K562 (cell line): ENCODE results near the gene PHTF2. TPM values are rescaled to one million over a fixed set of nuclear protein-coding genes. Genes with fewer than 3 reads are reported as not detected.

Experiments
- BRD4 ChIP-seq: fragments of 200-600 bp; sonication (generic); IDR thresholded peaks from 2 replicates; pipeline ENCODE4 v1.6.1; 2017; ENCODE audit warnings: inconsistent platforms
- CBFA2T2 ChIP-seq: fragments of 450-650 bp; conservative IDR thresholded peaks from 2 replicates; pipeline ENCODE4 v1.6.1; 2017; ENCODE audit warnings: mild to moderate bottlenecking
- ELF2 ChIP-seq: fragments of 250-450 bp; sonication (Bioruptor Pico); IDR thresholded peaks from 2 replicates; pipeline ENCODE4 v1.5.0; 2021; ENCODE audit warnings: mild to moderate bottlenecking
- ETV6 ChIP-seq, 3 experiments: fragments of 150-350 bp in 1 of 3; sonication (generic) in 1 of 3; formaldehyde crosslinking in 1 of 3; IDR thresholded peaks; 2 replicates each; pipeline versions ENCODE4 v1.6.1 to v1.8.0; 2014 to 2022; ENCODE audit warnings: borderline replicate concordance in 2 of 3, low read depth in 2 of 3, antibody characterized with exemption in 1 of 3, low read length in 1 of 3, mild to moderate bottlenecking in 1 of 3, missing genetic modification reagents in 1 of 3
- FOXJ2 ChIP-seq: fragments of 200-800 bp; sonication (Bioruptor generic); IDR thresholded peaks from 2 replicates; pipeline ENCODE4 v1.6.1; 2016; ENCODE audit warnings: missing genetic modification characterization, missing compliant biosample characterization
- KDM2B ChIP-seq: fragments of 250-450 bp; sonication (Bioruptor Pico); IDR thresholded peaks from 2 replicates; pipeline ENCODE4 v1.8.0; 2021; ENCODE audit warnings: mild to moderate bottlenecking, moderate library complexity
- SNIP1 ChIP-seq: fragments of 450-650 bp; IDR thresholded peaks from 2 replicates; pipeline ENCODE4 v1.7.1; 2017; ENCODE audit warnings: low read depth, mild to moderate bottlenecking
- SREBF1 ChIP-seq: fragments of 150-350 bp; IDR thresholded peaks from 2 replicates; pipeline ENCODE4 v1.6.1; 2014; ENCODE audit warnings: antibody characterized with exemption, low read depth, low read length, borderline replicate concordance
- TOE1 ChIP-seq, 2 experiments: fragments of 450-650 bp in 1 of 2; sonication (generic) in 1 of 2; formaldehyde crosslinking in 1 of 2; IDR thresholded peaks; 2 replicates each; pipeline versions ENCODE4 v1.7.1 to v1.8.0; 2016 to 2022; ENCODE audit warnings: borderline replicate concordance in 2 of 2, mild to moderate bottlenecking in 2 of 2, antibody characterized with exemption in 1 of 2, inconsistent platforms in 1 of 2, low read depth in 1 of 2, missing genetic modification reagents in 1 of 2, moderate library complexity in 1 of 2
- ZNF23 ChIP-seq: fragments of 250-450 bp; sonication (Bioruptor Pico); IDR thresholded peaks from 2 replicates; pipeline ENCODE4 v1.4.0; 2020; ENCODE audit warnings: mild to moderate bottlenecking
- ZNF436 ChIP-seq: fragments of 250-450, 450-650 bp; sonication (Bioruptor Pico); formaldehyde crosslinking; IDR thresholded peaks from 2 replicates; pipeline ENCODE4 v1.7.0; 2020; ENCODE audit warnings: mild to moderate bottlenecking
- ZNF79 ChIP-seq: fragments of 250-450 bp; sonication (Bioruptor Pico); IDR thresholded peaks from 2 replicates; pipeline ENCODE4 v1.4.0; 2020; ENCODE audit warnings: low read depth, mild to moderate bottlenecking, moderate library complexity
- polyA plus RNA-seq, 8 experiments: library from polyadenylated mRNA; depleted of rRNA in 4 of 8; stranded (reverse) in 5 of 8; unstranded in 3 of 8; fragments of >200 nt; fragmentation: Nextera tagmentation in 2 of 8; fragmentation: Illumina TruSeq in 1 of 8; extraction: Ambion mirVana in 2 of 8; extraction: Trizol in 1 of 8; gene quantifications; 2 replicates each; pipeline versions ENCODE4 v1.2.1 to v1.2.3, GENCODE V29; 2011 to 2014; ENCODE audit warnings: inconsistent platforms in 1 of 8, missing spikeins in 1 of 8
- total RNA-seq, 7 experiments: library from RNA; depleted of rRNA in 6 of 7; stranded (reverse); fragments of >200 nt in 6 of 7; fragmentation: Illumina TruSeq in 2 of 7; extraction: Trizol in 2 of 7; gene quantifications; 2 replicates each; pipeline versions ENCODE4 v1.2.1 to v1.2.3, GENCODE V29; 2011 to 2021; ENCODE audit warnings: low replicate concordance in 1 of 7
- TF ChIP-seq, protein P1 (sequence below): fragments of 250-450 bp; sonication (Bioruptor Pico); IDR thresholded peaks from 2 replicates; pipeline ENCODE4 v1.8.0; 2022; ENCODE audit warnings: moderate library complexity, mild to moderate bottlenecking, inconsistent platforms
- TF ChIP-seq, protein P2 (sequence below): fragments of 450-650 bp; formaldehyde crosslinking; IDR thresholded peaks from 2 replicates; pipeline ENCODE4 v1.4.0; 2020; ENCODE audit warnings: mild to moderate bottlenecking, moderate library complexity
- TF ChIP-seq, protein P3 (sequence below): fragments of 450-650 bp; IDR thresholded peaks from 2 replicates; pipeline ENCODE4 v1.7.1; 2018; ENCODE audit warnings: mild to moderate bottlenecking, low read depth; ENCODE audit not compliant: partially characterized antibody
- TF ChIP-seq, protein P4 (sequence below): fragments of 450-650 bp; IDR thresholded peaks from 2 replicates; pipeline ENCODE4 v1.6.1; 2016; ENCODE audit warnings: antibody characterized with exemption
- TF ChIP-seq, protein P5 (sequence below): conservative IDR thresholded peaks from 2 replicates; pipeline ENCODE4 v1.6.1; 2011; ENCODE audit warnings: low read depth, mild to moderate bottlenecking, low read length; ENCODE audit not compliant: control insufficient read depth

Gene PHTF2
- total and polyA plus RNA-seq, 9 of the 15 experiments (the other 6 are each of a cell fraction or from before 2014, with no cell fraction given), result 17.9 to 43.6 (median 25.4) TPM

DNA sequence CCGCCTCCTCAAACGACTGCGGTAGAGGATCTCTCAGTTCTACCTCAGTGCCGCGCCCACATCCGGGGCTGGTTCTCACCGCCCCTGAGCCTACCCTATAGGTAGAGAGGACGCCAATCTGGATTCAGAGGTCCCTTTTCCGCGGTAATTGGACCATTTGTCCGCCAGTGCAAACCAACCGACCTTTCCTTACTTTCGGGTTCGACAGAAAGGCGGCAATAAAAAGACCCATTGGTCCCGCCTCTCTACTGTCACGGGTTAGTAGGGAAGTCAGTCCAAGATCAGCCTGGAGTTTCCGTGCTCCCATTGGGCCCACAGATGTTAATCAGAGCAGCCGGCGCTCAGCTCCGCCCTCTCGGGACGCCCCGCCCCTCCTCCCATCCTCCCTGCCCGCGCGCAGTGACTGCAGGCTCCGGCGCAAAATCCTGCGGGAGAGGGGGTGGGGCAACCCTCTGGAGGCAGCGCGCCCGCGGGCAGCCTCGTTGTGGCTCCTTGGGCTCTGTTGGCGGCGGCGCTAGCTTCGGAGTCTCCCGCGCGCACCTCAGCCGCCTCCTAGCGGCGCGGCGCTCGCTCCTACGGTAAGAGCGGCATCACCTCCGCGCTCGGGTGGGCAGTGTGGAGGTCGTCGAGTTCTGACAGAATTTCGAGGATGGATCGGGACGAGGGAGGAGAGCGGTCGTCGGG lies at the start of gene PHTF2, which contains the start of gene TMEM60 (continued):
- TF ChIP-seq TOE1 (IDR thresholded peaks at IDR 0.05; ENCODE audit: borderline replicate concordance) (0 out of 2 replicates have a peak, but pooled peaks have one; percentile 23), TOE1 (CRISPR knock-in tag; IDR thresholded peaks at IDR 0.05; ENCODE audit: borderline replicate concordance, low read depth) (no peak), ELF2 (CRISPR knock-in tag) (no peak), BRD4 (no peak), ZNF23 (CRISPR knock-in tag) (0 out of 2 replicates have a peak, but pooled peaks have one; percentile 42), ZNF436 (CRISPR knock-in tag) (no peak), KDM2B (CRISPR knock-in tag) (peak; percentile 93), FOXJ2 (tag) (0 out of 2 replicates have a peak, but pooled peaks have one; percentile 12), ETV6 (IDR thresholded peaks at IDR 0.05; ENCODE audit: borderline replicate concordance in 1 of 2, low read depth in 2 of 2, low read length in 1 of 2) (no peak), ETV6 (CRISPR knock-in tag; IDR thresholded peaks at IDR 0.05; ENCODE audit: borderline replicate concordance) (no peak), SREBF1 (no peak), SNIP1 (no peak), ZNF79 (0 out of 2 replicates have a peak, but pooled peaks have one; percentile 19), CBFA2T2 (no peak)
- TF ChIP-seq, protein P1, sequence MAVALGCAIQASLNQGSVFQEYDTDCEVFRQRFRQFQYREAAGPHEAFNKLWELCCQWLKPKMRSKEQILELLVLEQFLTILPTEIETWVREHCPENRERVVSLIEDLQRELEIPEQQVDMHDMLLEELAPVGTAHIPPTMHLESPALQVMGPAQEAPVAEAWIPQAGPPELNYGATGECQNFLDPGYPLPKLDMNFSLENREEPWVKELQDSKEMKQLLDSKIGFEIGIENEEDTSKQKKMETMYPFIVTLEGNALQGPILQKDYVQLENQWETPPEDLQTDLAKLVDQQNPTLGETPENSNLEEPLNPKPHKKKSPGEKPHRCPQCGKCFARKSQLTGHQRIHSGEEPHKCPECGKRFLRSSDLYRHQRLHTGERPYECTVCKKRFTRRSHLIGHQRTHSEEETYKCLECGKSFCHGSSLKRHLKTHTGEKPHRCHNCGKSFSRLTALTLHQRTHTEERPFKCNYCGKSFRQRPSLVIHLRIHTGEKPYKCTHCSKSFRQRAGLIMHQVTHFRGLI (CRISPR knock-in tag), result no peak
- TF ChIP-seq, protein P2, sequence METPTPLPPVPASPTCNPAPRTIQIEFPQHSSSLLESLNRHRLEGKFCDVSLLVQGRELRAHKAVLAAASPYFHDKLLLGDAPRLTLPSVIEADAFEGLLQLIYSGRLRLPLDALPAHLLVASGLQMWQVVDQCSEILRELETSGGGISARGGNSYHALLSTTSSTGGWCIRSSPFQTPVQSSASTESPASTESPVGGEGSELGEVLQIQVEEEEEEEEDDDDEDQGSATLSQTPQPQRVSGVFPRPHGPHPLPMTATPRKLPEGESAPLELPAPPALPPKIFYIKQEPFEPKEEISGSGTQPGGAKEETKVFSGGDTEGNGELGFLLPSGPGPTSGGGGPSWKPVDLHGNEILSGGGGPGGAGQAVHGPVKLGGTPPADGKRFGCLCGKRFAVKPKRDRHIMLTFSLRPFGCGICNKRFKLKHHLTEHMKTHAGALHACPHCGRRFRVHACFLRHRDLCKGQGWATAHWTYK (CRISPR knock-in tag), result 0 out of 2 replicates have a peak, but pooled peaks have one; percentile 49
- TF ChIP-seq, protein P3, sequence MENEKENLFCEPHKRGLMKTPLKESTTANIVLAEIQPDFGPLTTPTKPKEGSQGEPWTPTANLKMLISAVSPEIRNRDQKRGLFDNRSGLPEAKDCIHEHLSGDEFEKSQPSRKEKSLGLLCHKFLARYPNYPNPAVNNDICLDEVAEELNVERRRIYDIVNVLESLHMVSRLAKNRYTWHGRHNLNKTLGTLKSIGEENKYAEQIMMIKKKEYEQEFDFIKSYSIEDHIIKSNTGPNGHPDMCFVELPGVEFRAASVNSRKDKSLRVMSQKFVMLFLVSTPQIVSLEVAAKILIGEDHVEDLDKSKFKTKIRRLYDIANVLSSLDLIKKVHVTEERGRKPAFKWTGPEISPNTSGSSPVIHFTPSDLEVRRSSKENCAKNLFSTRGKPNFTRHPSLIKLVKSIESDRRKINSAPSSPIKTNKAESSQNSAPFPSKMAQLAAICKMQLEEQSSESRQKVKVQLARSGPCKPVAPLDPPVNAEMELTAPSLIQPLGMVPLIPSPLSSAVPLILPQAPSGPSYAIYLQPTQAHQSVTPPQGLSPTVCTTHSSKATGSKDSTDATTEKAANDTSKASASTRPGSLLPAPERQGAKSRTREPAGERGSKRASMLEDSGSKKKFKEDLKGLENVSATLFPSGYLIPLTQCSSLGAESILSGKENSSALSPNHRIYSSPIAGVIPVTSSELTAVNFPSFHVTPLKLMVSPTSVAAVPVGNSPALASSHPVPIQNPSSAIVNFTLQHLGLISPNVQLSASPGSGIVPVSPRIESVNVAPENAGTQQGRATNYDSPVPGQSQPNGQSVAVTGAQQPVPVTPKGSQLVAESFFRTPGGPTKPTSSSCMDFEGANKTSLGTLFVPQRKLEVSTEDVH, result peak; percentile 67
- TF ChIP-seq, protein P4, sequence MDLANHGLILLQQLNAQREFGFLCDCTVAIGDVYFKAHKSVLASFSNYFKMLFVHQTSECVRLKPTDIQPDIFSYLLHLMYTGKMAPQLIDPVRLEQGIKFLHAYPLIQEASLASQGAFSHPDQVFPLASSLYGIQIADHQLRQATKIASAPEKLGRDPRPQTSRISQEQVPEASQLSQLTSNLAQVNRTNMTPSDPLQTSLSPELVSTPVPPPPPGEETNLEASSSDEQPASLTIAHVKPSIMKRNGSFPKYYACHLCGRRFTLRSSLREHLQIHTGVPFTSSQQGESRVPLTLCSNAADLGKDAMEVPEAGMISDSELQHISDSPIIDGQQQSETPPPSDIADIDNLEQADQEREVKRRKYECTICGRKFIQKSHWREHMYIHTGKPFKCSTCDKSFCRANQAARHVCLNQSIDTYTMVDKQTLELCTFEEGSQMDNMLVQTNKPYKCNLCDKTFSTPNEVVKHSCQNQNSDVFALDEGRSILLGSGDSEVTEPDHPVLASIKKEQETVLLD, result 0 out of 2 replicates have a peak, but pooled peaks have one; percentile 28
- TF ChIP-seq, protein P5, sequence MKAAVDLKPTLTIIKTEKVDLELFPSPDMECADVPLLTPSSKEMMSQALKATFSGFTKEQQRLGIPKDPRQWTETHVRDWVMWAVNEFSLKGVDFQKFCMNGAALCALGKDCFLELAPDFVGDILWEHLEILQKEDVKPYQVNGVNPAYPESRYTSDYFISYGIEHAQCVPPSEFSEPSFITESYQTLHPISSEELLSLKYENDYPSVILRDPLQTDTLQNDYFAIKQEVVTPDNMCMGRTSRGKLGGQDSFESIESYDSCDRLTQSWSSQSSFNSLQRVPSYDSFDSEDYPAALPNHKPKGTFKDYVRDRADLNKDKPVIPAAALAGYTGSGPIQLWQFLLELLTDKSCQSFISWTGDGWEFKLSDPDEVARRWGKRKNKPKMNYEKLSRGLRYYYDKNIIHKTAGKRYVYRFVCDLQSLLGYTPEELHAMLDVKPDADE, result peak; percentile 54; the same call in 1 of the 2 replicates
